Measurements from ENCODE around the gene COQ4.

DNA sequence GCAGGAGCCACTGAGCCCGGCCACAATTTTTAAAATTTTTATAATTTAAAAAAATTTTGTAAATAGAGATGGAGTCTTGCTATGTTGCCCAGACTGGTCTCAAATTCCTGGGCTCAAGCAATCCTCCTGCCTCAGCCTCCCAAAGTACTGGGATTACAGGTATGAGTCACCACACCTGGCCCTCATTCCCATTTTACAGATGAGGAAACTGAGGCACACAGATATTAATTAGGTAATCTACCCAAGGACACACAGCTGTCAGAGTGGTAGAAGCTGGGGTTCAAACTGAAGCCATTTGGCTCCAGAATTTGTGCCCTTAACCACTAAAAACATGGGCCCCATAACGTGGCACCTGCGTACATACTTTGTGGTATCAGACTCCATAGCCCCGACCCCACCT lies 7.9 kb upstream of the COQ4 start:
- TF ChIP-seq CTCF (IDR thresholded peaks at IDR 0.05 in 2 of 3, conservative IDR thresholded peaks at IDR 0.05 in 1 of 3; ENCODE audit: borderline replicate concordance in 1 of 3, insufficient read depth in 1 of 3, low read depth in 2 of 3, low read length in 2 of 3) (no peak), POLR2A (IDR thresholded peaks at IDR 0.05; ENCODE audit: borderline replicate concordance, extremely low read depth, insufficient read depth, insufficient read length) (no peak), EZH2 (IDR thresholded peaks at IDR 0.05) (no peak), YY1 (IDR thresholded peaks at IDR 0.05; ENCODE audit: extremely low read depth, insufficient replicate concordance, low read depth, low read length) (no peak), ZNF274 (IDR thresholded peaks at IDR 0.05; ENCODE audit: low read depth, low read length) (no peak), ZFX (IDR thresholded peaks at IDR 0.05) (no peak), CBX3 (IDR thresholded peaks at IDR 0.05; ENCODE audit: low read depth) (no peak), POLR2AphosphoS5 (IDR thresholded peaks at IDR 0.05; ENCODE audit: low read depth, low read length) (no peak), MAX (IDR thresholded peaks at IDR 0.05) (no peak), RAD21 (IDR thresholded peaks at IDR 0.05; ENCODE audit: low read depth) (no peak), CEBPB (IDR thresholded peaks at IDR 0.05; ENCODE audit: low read depth) (no peak), SP1 (IDR thresholded peaks at IDR 0.05; ENCODE audit: low read depth) (no peak)

Measured in HCT116 (cell line).